Islet of Langerhans (tissue), 1 donor: ENCODE results near the gene FOXO6.

Source experiments
- FAIRE-seq: peaks from one replicate; lab custom pipeline; 2011; peaks lifted over from hg19 to GRCh38; lab: Jason Lieb, UNC

Gene FOXO6

GRCh38 chr1:41385398-41386195 lies 24.4 kb downstream of the FOXO6 start:
- no peak for FAIRE-seq

GRCh38 chr1:41386196-41386663 lies 25.0 kb downstream of the FOXO6 start:
- no peak for FAIRE-seq

DNA sequence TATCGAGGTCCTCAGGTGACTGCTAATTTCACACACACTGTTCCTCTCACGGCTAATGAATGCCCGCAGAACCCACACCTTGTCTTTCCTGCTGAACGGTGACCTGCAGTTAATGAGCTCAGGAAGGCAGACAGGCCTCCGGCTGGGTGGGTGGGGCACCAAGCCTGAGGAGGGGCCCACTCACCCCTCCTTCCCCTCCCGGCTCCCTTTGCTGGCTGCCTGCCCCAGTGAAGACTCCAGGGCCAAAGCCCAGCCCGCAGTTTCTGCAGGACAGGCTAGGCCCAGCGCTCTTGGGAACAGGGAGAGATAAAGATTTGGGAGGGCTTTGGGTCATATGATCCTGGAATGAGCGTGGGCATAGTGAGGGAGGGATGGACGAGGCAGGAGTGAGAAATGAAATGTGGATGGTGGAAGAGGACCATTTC lies 26.4 kb downstream of the FOXO6 start:
- FAIRE-seq: no peak

GRCh38 chr1:41388510-41388909 lies 27.3 kb downstream of the FOXO6 start:
- no peak for FAIRE-seq

GRCh38 chr1:41389009-41389408 lies 27.8 kb downstream of the FOXO6 start:
- FAIRE-seq: no peak

DNA sequence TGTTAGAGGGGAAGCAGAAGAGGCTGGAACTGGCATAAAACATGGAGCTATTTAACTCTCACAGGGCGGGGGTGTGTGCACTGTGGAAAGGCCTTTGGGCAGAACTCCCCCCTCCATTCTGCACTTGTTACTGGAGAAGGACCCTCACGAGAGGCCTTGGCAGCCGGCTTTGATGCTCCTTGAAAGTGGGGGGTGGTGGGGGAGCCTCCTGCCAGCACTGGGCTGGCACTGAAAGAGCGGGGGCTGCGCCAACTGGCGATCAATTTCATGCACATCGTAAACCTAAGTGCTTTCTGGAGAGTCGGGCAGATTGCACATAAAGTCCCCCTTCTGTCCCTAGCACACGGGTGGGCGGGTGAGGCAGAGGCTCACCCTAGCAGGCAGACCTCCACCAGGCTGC lies 28.9 kb downstream of the FOXO6 start:
- no peak for FAIRE-seq

- FAIRE-seq: no peak
Measured at GRCh38 chr1:41390573-41390972, 29.3 kb downstream of the FOXO6 start.

GRCh38 chr1:41391834-41392527 lies 30.7 kb downstream of the FOXO6 start:
- no peak for FAIRE-seq

GRCh38 chr1:41392528-41392924 lies 31.3 kb downstream of the FOXO6 start:
- FAIRE-seq: no peak

DNA sequence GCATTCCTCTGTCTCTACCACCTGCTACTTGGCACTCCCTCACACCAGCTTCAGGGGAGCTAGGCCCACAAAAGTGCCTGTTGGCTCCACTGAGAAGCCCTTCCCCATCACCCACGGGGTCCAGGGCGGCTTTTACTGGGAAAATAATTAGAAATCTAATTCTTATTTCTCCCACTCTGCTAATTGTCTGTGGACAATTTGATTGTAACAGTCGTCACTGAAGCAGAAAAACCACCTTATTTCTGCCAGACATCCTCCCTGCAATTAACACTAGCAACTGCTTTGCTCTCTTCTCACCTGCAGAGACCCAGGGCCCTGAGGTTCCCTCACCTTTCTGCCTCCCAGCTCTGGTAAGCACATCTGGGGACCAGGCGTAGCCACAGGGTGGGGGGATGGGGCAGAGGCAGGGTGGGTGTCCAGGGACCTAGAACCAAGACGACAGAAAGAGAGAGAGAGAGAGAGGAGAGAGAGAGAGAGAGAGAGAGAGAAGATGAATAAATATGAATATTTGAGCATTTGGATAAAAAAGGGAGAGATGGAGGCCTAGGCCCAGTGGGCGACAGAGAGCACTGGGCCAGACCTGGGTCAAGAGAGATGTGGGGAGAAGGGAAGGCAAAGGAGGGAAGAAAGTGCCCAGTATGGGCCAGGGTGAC lies 32.6 kb downstream of the FOXO6 start:
- FAIRE-seq: no peak

DNA sequence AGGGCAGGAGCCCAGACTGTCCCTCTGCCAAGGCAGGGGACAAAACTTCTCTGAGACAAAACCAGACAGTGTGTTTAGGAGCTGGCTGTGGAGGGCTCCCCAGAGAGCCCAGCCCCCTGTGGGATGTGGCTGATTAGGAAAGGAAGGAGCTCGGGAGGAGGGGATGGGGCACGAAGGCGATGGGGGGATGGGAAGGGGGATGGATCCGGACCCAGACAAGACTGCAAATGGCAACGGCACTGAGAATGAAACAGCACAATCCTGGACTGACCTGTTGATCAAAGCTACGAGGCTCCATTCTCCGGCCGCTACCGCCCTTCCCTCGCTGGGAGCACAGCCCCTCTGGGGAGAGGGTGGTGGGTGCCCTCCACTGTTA lies 33.1 kb downstream of the FOXO6 start:
- no peak for FAIRE-seq

DNA sequence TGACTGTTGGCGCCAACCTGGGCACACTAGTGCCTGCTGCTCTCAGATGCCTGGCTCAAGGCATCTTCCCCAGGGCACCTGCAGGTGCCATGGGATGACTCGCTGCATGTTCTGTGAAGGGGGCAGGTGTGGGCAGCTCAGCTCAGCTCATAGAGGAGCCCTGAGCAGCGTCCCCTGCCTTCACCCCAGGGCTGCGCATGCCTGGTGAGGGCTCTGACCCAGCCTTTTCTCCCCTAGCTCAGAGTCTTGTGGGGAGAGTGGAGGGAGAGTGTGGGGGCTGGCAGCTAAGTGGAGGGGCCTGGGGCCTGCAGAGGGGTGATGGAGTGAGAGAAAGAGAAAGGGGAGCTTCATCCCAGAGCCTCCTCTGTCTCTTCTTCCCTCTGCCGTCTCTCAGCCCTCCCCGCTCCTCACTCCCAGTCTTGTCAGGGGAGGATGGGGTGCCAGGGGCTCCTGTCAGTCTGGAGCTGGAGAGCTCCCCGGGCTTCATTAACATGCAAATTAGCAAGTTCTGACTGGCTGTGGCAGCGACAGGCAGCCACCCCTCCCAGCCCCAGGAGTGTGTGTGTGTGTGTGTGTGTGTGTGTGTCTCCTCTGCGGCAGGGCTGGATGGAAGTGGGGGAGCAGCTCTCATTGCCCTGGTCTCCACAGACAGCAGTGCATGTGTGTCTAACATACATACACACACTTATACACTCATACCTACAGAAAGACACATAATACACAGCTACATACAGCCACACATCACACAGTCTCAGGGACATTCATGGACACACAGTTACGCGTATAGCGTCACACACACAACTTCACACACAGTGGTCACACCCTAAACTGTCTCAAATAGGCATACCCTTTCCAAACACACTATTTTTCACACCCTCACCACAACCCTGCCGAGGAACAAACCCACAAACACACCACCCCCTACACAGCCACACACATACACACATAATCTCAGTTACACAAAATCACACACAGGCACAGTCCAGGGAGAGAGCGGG lies 34.0 kb downstream of the FOXO6 start:
- FAIRE-seq: no peak

- FAIRE-seq: no peak
Measured at GRCh38 chr1:41396084-41396483, 34.9 kb downstream of the FOXO6 start.

DNA sequence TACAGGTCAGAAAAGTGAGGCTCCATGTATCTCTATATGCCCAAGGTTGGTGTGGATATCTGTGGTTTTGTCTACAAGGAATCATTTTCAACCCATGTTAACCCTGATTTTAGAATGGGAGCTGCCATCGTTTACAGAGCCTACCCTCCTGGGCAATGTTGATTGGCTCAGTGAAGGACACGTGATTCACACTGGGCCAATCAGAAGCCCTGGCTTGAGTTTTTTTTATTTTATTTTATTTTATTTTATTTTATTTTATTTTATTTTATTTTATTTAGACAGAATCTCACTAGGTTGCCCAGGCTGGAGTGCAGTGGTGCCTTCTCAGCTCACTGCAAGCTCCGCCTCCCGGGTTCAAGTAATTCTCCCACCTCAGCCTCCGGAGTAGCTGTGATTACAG lies 35.8 kb downstream of the FOXO6 start:
- FAIRE-seq: no peak

- no peak for FAIRE-seq
Measured at GRCh38 chr1:41397753-41398330, 36.6 kb downstream of the FOXO6 start.

DNA sequence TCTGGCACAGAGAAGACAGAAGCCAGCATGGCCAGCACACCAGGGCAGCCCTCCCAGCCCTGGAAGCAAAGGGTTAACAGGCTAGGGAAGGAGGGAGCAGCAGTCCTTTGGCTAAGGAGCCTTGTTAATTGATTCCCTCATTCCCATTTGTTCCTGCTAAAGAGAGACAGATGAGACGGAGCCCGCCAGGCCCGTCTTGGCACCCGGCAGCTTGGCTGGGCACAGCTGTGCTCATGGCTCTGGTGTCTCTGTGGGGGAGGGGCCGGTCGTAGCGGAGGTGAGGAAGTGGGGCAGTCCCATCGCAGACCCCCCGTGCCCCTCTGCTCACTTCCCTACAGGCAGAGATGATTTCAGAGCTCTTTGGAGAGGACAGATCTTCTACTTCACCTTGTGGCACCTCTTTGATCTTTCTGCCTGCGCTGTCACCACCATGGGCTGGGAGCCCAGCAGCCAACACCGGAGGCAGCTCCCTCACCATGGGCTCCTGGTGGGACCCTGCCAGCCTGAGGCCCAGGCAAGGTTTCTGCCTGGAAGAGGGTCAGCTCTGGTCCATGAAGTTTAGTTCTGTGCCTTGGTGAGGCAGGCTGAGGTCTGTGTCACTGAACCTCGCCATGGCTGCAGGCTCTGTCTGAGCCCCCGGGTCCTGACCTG lies 38.0 kb downstream of the FOXO6 start:
- no peak for FAIRE-seq

- no peak for FAIRE-seq
Measured at GRCh38 chr1:41400225-41400624, 39.0 kb downstream of the FOXO6 start.

DNA sequence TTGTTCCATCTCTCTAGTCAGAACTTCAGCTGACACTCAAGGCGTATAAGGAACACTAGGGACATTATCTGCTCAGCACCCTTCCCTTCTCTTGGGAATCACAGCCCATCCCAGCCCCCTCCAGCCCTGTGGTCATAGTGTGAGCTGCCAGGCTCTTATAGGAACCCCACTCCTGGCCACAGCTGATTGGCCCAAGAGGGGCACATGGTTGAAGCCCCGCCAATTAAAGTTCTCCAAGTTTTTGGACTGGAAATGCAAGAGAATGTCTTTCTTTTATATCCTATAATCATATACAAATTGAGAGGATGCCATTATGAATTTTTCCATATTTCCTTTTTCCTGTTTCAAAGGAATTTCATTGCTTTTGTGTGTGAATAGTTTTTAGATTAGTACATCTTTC lies 40.7 kb downstream of the FOXO6 start:
- FAIRE-seq: no peak

- no peak for FAIRE-seq
Measured at GRCh38 chr1:41404308-41404761, 43.1 kb downstream of the FOXO6 start.

- no peak for FAIRE-seq
Measured at GRCh38 chr1:41407664-41408252, 46.5 kb downstream of the FOXO6 start.

DNA sequence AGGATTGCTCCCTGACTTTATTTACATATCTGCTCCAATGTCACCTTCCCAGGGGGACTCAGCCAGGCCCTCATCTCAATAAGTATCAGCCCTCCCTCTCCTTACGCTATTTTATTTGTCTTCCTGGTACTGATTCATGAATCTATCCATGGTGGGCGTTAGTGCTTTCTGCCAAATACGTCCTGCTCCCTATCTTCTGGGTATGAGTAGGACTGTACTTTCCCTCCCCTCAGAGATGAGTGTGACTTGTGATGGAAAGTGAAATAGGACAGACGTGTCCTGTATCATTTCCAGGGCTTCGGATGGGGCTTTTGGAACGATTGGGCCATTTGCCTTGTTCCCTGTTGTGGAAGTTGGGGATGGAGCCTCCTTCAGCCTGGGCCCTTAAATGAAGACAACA lies 47.5 kb downstream of the FOXO6 start:
- FAIRE-seq: no peak
